A549 (cell line): ENCODE measurements around the gene WNT3A. TPM values are rescaled to one million over a fixed set of nuclear protein-coding genes. Genes with fewer than 3 reads are reported as not detected.

Source experiments
- ATAC-seq, 2 experiments: fragments of 200-7000 bp in 1 of 2; fragments of >200 bp in 1 of 2; cut with Nextera tagmentation in 1 of 2; cut with Tn5 transposase in 1 of 2; 3 replicates each; pipeline versions ENCODE4 v1.8.0 to v1.9.1; 2018 to 2020; ENCODE audit warnings: mild to moderate bottlenecking in 1 of 2, moderate library complexity in 1 of 2
- CTCF ChIA-PET: fragments of 300-600 bp; sonication (Branson Sonifier 250); formaldehyde crosslinking; extraction: SDS; loops from one replicate; lab custom pipeline; 2021; ENCODE audit warnings: antibody characterized with exemption, inconsistent platforms; lab: Yijun Ruan, JAX
- POLR2A ChIA-PET: fragments of 350-600 bp; formaldehyde crosslinking; extraction: SDS; loops from one replicate; lab custom pipeline; 2021; ENCODE audit warnings: antibody characterized with exemption, inconsistent platforms; lab: Yijun Ruan, JAX
- DNase-seq, 2 experiments: peaks; one replicate each; pipeline versions ENCODE4 v3.0.0 to v3.0.0-alpha.2; 2011 to 2016; ENCODE audit warnings: low read depth in 1 of 2, low spot score in 1 of 2
- FAIRE-seq: peaks from 2 replicates; lab custom pipeline; 2011; peaks lifted over from hg19 to GRCh38; lab: Jason Lieb, UNC
- H3K27ac ChIP-seq, 2 experiments: fragments of >200 bp; sonication (Bioruptor Twin); formaldehyde crosslinking; 3 replicates each; pipeline ENCODE4 v1.5.1; 2016 to 2017
- H3K4me1 ChIP-seq: fragments of >200 bp; sonication (Bioruptor Twin); formaldehyde crosslinking; 3 replicates; pipeline ENCODE4 v1.6.1; 2016
- H3K4me2 ChIP-seq: fragments of >200 bp; sonication (Bioruptor Twin); formaldehyde crosslinking; 3 replicates; pipeline ENCODE4 v1.6.1; 2016
- H3K4me3 ChIP-seq: fragments of >200 bp; sonication (Bioruptor Twin); formaldehyde crosslinking; 3 replicates; pipeline ENCODE4 v1.5.1; 2016
- H3K9me3 ChIP-seq: fragments of >200 bp; sonication (Bioruptor Twin); formaldehyde crosslinking; 3 replicates; pipeline ENCODE4 v1.6.1; 2016
- BHLHE40 ChIP-seq: IDR thresholded peaks from 2 replicates; pipeline ENCODE4 v1.6.1; 2012; ENCODE audit warnings: low read depth, low read length, inconsistent platforms
- CBX2 ChIP-seq: fragments of 200-600 bp; sonication (generic); IDR thresholded peaks from 2 replicates; pipeline ENCODE4 v1.6.1; 2016; ENCODE audit warnings: low read depth, mild to moderate bottlenecking, borderline replicate concordance
- CEBPB ChIP-seq, 2 experiments: fragments of >200 bp in 1 of 2; sonication (Bioruptor Twin) in 1 of 2; formaldehyde crosslinking in 1 of 2; IDR thresholded peaks; 2 replicates each; pipeline ENCODE4 v1.6.1; 2012 to 2016
- CHD2 ChIP-seq: fragments of 150-350 bp; IDR thresholded peaks from 2 replicates; pipeline ENCODE4 v1.6.1; 2014; ENCODE audit warnings: low read length; ENCODE audit not compliant: partially characterized antibody
- EHMT2 ChIP-seq: fragments of 200-600 bp; sonication (generic); IDR thresholded peaks from 2 replicates; pipeline ENCODE4 v1.6.1; 2016; ENCODE audit warnings: antibody characterized with exemption, low read depth, mild to moderate bottlenecking, moderate library complexity
- FOXS1 ChIP-seq: fragments of 250-450 bp; sonication (Bioruptor Pico); IDR thresholded peaks from 2 replicates; pipeline ENCODE4 v1.5.0; 2020; ENCODE audit warnings: mild to moderate bottlenecking, moderate library complexity
- HDAC2 ChIP-seq: fragments of 200-600 bp; sonication (generic); IDR thresholded peaks from 2 replicates; pipeline ENCODE4 v1.6.1; 2016
- HOXA7 ChIP-seq: fragments of 250-450 bp; sonication (Bioruptor Pico); IDR thresholded peaks from 2 replicates; pipeline ENCODE4 v1.5.0; 2020; ENCODE audit warnings: mild to moderate bottlenecking, moderate library complexity
- HOXB5 ChIP-seq: fragments of 250-450 bp; sonication (Bioruptor Pico); IDR thresholded peaks from 2 replicates; pipeline ENCODE4 v1.5.0; 2020; ENCODE audit warnings: mild to moderate bottlenecking, moderate library complexity
- JUN ChIP-seq, 2 experiments: fragments of >200 bp; sonication (Bioruptor Twin); formaldehyde crosslinking; IDR thresholded peaks; 2 replicates in 1 of 2; 3 replicates in 1 of 2; pipeline ENCODE4 v1.6.1; 2016 to 2017
- KDM5A ChIP-seq: fragments of 200-600 bp; sonication (generic); IDR thresholded peaks from 2 replicates; pipeline ENCODE4 v1.6.1; 2016; ENCODE audit warnings: antibody characterized with exemption, mild to moderate bottlenecking
- MAZ ChIP-seq: fragments of 150-350 bp; IDR thresholded peaks from 2 replicates; pipeline ENCODE4 v1.6.1; 2014; ENCODE audit warnings: antibody characterized with exemption, low read depth, low read length, borderline replicate concordance
- MYC ChIP-seq: IDR thresholded peaks from 2 replicates; pipeline ENCODE4 v1.6.1; 2012; ENCODE audit warnings: mild to moderate bottlenecking, inconsistent platforms, low read length, improper control_type of control experiment, borderline replicate concordance
- NFE2L2 ChIP-seq: fragments of 150-350 bp; conservative IDR thresholded peaks from 2 replicates; pipeline ENCODE4 v1.6.1; 2014; ENCODE audit warnings: low read length
- POLR2A ChIP-seq: IDR thresholded peaks from 2 replicates; pipeline ENCODE4 v1.6.1; 2012; ENCODE audit warnings: mild to moderate bottlenecking, low read length
- RCOR1 ChIP-seq: fragments of 150-350 bp; IDR thresholded peaks from 2 replicates; pipeline ENCODE4 v1.6.1; 2014; ENCODE audit warnings: antibody characterized with exemption, low read length, low read depth
- SREBF2 ChIP-seq: fragments of 450-650 bp; IDR thresholded peaks from 2 replicates; pipeline ENCODE4 v1.6.1; 2014; ENCODE audit warnings: mild to moderate bottlenecking, moderate library complexity
- TP53 ChIP-seq: fragments of 250-450 bp; sonication (Bioruptor Pico); IDR thresholded peaks from 2 replicates; pipeline ENCODE4 v1.5.0; 2021; ENCODE audit warnings: mild to moderate bottlenecking, moderate library complexity
- ZNF302 ChIP-seq: fragments of 250-450 bp; sonication (Bioruptor Pico); IDR thresholded peaks from 2 replicates; pipeline ENCODE4 v1.9.0; 2021; ENCODE audit warnings: inconsistent platforms, mild to moderate bottlenecking, moderate library complexity
- WGBS: methylation state at CpG from one replicate; pipeline ENCODE4 v1.1.6; 2017; ENCODE audit errors: missing lambda C conversion rate; 5-methylcytosine and 5-hydroxymethylcytosine counted together
- polyA plus RNA-seq, 4 experiments: library from polyadenylated mRNA; depleted of rRNA in 3 of 4; stranded (reverse); fragments of >200 nt; fragmentation: RNase III in 1 of 4; extraction: RNeasy Plus Mini Kit Qiagen cat#74134 plus additional on column Dnase treatment in 1 of 4; gene quantifications; 2 replicates in 3 of 4; 3 replicates in 1 of 4; pipeline ENCODE4 v1.2.3, GENCODE V29; 2011 to 2017
- TF ChIP-seq, protein P1 (sequence below): fragments of 200-600 bp; sonication (generic); IDR thresholded peaks from 2 replicates; pipeline ENCODE4 v1.6.1; 2016; ENCODE audit warnings: antibody characterized with exemption, mild to moderate bottlenecking, moderate library complexity
- TF ChIP-seq, protein P2 (sequence below): fragments of 450-650 bp; IDR thresholded peaks from 2 replicates; pipeline ENCODE4 v1.6.1; 2014; ENCODE audit warnings: antibody characterized with exemption
- TF ChIP-seq, protein P3 (sequence below): fragments of 250-450 bp; sonication (Bioruptor Pico); IDR thresholded peaks from 2 replicates; pipeline ENCODE4 v1.5.0; 2021; ENCODE audit warnings: mild to moderate bottlenecking, moderate library complexity, borderline replicate concordance
- TF ChIP-seq, protein P4 (sequence below): IDR thresholded peaks from 2 replicates; pipeline ENCODE4 v1.6.1; 2012
- TF ChIP-seq, protein P5 (sequence below): fragments of >200 bp; sonication (Bioruptor Twin); formaldehyde crosslinking; IDR thresholded peaks from 2 replicates; pipeline ENCODE4 v1.6.1; 2016

The WNT3A gene
- polyA plus RNA-seq, 2 of the 4 experiments (the other 2 are of a cell fraction): not detected

DNA sequence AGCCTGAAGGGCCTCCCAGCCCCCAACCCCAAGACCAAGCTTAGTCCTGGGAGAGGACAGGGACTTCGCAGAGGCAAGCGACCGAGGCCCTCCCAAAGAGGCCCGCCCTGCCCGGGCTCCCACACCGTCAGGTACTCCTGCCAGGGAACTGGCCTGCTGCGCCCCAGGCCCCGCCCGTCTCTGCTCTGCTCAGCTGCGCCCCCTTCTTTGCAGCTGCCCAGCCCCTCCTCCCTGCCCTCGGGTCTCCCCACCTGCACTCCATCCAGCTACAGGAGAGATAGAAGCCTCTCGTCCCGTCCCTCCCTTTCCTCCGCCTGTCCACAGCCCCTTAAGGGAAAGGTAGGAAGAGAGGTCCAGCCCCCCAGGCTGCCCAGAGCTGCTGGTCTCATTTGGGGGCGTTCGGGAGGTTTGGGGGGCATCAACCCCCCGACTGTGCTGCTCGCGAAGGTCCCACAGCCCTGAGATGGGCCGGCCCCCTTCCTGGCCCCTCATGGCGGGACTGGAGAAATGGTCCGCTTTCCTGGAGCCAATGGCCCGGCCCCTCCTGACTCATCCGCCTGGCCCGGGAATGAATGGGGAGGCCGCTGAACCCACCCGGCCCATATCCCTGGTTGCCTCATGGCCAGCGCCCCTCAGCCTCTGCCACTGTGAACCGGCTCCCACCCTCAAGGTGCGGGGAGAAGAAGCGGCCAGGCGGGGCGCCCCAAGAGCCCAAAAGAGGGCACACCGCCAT is 53.8 kb downstream of the WNT3A start:
- DNase-seq: peak in 1 of 2 experiments; percentile 21
- Histone ChIP-seq H3K4me1 (peaks cover 12% of the 10 kb centered on the region; the same call in 2 of the 3 replicates), H3K4me2 (peak overlapping the region; percentile 98), H3K4me3 (peak overlapping the region; percentile 59), H3K9me3 (peaks cover 3% of the 10 kb centered on the region; the same call in 2 of the 3 replicates), H3K27ac (peak overlapping the region; percentile 64 to 84)
- CTCF ChIA-PET: interaction anchor here (0.8 to 4.1 kb wide), 8 partner anchors 9 to 62 kb away, joined by 3 to 25 read pairs (median 4); partner anchors contain the start of genes ARF1 and WNT3A
- 57% methylated on average over 25 of the region's 34 CpGs for WGBS
- no peak for FAIRE-seq
- no peak for TF ChIP-seq HOXA7
- TF ChIP-seq, protein P1, sequence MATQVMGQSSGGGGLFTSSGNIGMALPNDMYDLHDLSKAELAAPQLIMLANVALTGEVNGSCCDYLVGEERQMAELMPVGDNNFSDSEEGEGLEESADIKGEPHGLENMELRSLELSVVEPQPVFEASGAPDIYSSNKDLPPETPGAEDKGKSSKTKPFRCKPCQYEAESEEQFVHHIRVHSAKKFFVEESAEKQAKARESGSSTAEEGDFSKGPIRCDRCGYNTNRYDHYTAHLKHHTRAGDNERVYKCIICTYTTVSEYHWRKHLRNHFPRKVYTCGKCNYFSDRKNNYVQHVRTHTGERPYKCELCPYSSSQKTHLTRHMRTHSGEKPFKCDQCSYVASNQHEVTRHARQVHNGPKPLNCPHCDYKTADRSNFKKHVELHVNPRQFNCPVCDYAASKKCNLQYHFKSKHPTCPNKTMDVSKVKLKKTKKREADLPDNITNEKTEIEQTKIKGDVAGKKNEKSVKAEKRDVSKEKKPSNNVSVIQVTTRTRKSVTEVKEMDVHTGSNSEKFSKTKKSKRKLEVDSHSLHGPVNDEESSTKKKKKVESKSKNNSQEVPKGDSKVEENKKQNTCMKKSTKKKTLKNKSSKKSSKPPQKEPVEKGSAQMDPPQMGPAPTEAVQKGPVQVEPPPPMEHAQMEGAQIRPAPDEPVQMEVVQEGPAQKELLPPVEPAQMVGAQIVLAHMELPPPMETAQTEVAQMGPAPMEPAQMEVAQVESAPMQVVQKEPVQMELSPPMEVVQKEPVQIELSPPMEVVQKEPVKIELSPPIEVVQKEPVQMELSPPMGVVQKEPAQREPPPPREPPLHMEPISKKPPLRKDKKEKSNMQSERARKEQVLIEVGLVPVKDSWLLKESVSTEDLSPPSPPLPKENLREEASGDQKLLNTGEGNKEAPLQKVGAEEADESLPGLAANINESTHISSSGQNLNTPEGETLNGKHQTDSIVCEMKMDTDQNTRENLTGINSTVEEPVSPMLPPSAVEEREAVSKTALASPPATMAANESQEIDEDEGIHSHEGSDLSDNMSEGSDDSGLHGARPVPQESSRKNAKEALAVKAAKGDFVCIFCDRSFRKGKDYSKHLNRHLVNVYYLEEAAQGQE: no peak
- no peak for TF ChIP-seq CBX2
- no peak for TF ChIP-seq NFE2L2
- TF ChIP-seq EHMT2: no peak
- no peak for TF ChIP-seq CHD2
- no peak for TF ChIP-seq CEBPB (IDR thresholded peaks at IDR 0.05)
- no peak for TF ChIP-seq RCOR1
- TF ChIP-seq HDAC2: no peak
- TF ChIP-seq, protein P2, sequence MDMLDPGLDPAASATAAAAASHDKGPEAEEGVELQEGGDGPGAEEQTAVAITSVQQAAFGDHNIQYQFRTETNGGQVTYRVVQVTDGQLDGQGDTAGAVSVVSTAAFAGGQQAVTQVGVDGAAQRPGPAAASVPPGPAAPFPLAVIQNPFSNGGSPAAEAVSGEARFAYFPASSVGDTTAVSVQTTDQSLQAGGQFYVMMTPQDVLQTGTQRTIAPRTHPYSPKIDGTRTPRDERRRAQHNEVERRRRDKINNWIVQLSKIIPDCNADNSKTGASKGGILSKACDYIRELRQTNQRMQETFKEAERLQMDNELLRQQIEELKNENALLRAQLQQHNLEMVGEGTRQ: no peak
- TF ChIP-seq MAZ: no peak
- no peak for TF ChIP-seq TP53 (CRISPR knock-in tag)
- no peak for TF ChIP-seq ZNF302 (CRISPR knock-in tag)
- TF ChIP-seq, protein P3, sequence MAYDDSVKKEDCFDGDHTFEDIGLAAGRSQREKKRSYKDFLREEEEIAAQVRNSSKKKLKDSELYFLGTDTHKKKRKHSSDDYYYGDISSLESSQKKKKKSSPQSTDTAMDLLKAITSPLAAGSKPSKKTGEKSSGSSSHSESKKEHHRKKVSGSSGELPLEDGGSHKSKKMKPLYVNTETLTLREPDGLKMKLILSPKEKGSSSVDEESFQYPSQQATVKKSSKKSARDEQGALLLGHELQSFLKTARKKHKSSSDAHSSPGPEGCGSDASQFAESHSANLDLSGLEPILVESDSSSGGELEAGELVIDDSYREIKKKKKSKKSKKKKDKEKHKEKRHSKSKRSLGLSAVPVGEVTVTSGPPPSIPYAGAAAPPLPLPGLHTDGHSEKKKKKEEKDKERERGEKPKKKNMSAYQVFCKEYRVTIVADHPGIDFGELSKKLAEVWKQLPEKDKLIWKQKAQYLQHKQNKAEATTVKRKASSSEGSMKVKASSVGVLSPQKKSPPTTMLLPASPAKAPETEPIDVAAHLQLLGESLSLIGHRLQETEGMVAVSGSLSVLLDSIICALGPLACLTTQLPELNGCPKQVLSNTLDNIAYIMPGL (CRISPR knock-in tag): no peak
- TF ChIP-seq SREBF2: no peak
- no peak for TF ChIP-seq BHLHE40
- POLR2A ChIA-PET: interaction anchor here (0.6 kb wide), 1 partner anchor 250 kb away, joined by 3 read pairs; no protein-coding TSS in a partner anchor
- peak; percentile 27 to 62; a peak in 5 of 6 replicates for ATAC-seq

DNA sequence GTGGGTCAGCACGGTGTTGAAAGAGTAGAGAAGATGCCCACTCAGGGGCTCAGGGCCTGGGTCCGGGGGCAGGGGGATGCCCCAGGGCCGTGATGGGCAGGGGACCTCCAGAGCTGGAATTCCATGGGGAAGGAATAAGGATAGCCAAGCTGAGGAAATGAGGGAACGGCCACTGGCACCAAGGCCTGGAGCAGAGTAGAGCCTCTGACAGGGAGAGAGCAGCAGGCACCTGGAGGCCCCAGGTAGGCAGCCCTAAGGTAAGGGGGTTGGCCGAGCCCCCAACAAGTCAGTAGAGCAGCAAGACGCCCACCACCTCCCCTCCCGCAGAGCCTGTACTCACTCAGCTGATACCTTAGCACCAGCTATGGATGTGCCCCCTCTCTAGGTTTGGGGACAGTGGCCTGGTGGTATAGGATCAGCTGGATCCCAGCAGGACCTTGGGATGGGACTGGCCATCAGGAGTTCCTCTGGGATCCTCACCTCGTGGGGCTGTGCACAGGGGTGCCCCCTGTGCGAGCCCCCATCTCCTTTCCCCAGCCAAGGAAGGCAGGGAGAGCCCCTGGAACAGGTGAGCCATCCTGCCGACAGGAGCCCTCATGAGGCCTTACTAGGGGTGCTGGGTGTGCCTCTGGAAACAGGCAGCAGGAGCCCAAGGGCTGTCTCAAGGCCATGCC is 54.8 kb downstream of the WNT3A start:
- CTCF ChIA-PET: interaction anchor here (0.9 to 4.1 kb wide), 5 partner anchors 10 to 62 kb away, joined by 3 to 25 read pairs (median 3); partner anchors contain the start of gene WNT3A
- TF ChIP-seq, protein P4, sequence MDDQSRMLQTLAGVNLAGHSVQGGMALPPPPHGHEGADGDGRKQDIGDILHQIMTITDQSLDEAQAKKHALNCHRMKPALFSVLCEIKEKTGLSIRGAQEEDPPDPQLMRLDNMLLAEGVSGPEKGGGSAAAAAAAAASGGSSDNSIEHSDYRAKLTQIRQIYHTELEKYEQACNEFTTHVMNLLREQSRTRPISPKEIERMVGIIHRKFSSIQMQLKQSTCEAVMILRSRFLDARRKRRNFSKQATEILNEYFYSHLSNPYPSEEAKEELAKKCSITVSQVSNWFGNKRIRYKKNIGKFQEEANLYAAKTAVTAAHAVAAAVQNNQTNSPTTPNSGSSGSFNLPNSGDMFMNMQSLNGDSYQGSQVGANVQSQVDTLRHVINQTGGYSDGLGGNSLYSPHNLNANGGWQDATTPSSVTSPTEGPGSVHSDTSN: no peak
- TF ChIP-seq JUN (IDR thresholded peaks at IDR 0.05) (no peak), MYC (no peak), EHMT2 (no peak), ZNF302 (CRISPR knock-in tag) (no peak), POLR2A (no peak), FOXS1 (CRISPR knock-in tag) (no peak), KDM5A (no peak), HOXB5 (CRISPR knock-in tag) (no peak)
- TF ChIP-seq, protein P5, sequence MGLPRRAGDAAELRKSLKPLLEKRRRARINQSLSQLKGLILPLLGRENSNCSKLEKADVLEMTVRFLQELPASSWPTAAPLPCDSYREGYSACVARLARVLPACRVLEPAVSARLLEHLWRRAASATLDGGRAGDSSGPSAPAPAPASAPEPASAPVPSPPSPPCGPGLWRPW: no peak
- TF ChIP-seq, all 56 proteins: peak for 0
- Histone ChIP-seq H3K4me2 (no peak overlapping the region), H3K27ac (no peak overlapping the region), H3K9me3 (no peaks in the 10 kb centered on the region; the same call in 2 of the 3 replicates), H3K4me1 (peaks cover 12% of the 10 kb centered on the region; the same call in 2 of the 3 replicates), H3K4me3 (no peak overlapping the region)
- FAIRE-seq (no peak), DNase-seq (no peak), ATAC-seq (no peak)
- POLR2A ChIA-PET: no interaction called here
- WGBS: 66% methylated on average over 9 of the region's 10 CpGs
